Upper lobe of left lung (tissue), 4 donors: Measurements from ENCODE around the gene GSG1L2.

Experiments used
- CTCF ChIP-seq, 6 experiments: fragments of 450-650 bp in 4 of 6; fragments of 200-600 bp in 2 of 6; sonication (generic) in 2 of 6; IDR thresholded peaks; one replicate each; pipeline ENCODE4 v1.5.1; 2016 to 2019; ENCODE audit warnings: antibody characterized with exemption in 6 of 6
- POLR2A ChIP-seq, 4 donors: fragments of 450-650 bp; IDR thresholded peaks; one replicate each; pipeline ENCODE4 v1.5.1; 2016 to 2017; ENCODE audit warnings: antibody characterized with exemption in 4 of 4, mild to moderate bottlenecking in 2 of 4
- POLR2AphosphoS5 ChIP-seq, 2 donors: sonication (generic); formaldehyde crosslinking; IDR thresholded peaks; one replicate each; pipeline ENCODE4 v1.5.1; 2017; ENCODE audit warnings: antibody characterized with exemption in 2 of 2

- TF ChIP-seq CTCF (IDR thresholded peaks at IDR 0.05) (no peak), POLR2A (IDR thresholded peaks at IDR 0.05) (no peak), POLR2AphosphoS5 (IDR thresholded peaks at IDR 0.05) (no peak)
Measured at GRCh38 chr17:9830711-9831110, 8.8 kb upstream of the GSG1L2 start.
